Measurements from ENCODE around the gene BCKDHA.
"Not testable (repeated sequence)": the region's sequence is repeated elsewhere in the genome, so short reads cannot be mapped to it uniquely, and the experiment has no call there.

The BCKDHA gene

DNA sequence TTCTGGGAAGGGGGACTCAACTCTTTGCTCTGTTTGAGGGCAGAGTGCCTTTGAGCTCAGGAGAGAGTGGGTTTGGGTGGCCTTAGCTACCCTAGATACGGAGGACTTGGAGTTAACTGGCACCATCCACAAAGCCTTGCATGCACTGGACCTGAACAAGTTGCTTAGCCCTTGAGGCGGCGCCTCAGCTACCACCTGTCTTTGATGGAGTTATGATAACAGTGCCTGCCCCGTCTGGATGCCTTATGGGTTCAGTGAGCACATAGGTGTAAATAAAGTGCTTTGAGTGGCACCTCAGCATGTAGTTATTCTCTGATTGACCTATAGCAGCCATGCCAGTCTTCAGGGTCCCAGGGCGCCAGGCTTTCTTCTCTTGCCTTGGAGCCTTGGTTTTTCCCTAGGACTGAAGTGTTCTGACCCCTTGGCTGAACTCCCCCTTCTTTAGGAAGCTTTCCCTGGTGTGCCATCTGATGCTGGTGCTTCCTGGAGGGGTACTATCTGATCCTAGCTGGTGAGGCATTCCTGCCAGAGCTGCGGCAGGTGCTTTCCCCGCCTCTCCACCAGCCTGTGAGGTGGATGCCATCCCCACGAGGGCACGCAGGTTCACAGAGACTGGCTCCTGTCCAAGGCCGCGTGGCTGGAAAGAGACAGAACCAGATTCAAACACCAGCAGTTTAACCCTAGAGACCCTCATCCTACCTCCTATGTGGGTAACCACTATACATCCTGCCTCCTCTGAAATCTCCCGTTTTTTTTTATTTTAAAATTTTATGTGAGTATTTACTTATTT, 5.8 kb downstream of the BCKDHA start:
- no peak for DNase-seq (ENCODE audit: low read depth in 2 of 2)

DNA sequence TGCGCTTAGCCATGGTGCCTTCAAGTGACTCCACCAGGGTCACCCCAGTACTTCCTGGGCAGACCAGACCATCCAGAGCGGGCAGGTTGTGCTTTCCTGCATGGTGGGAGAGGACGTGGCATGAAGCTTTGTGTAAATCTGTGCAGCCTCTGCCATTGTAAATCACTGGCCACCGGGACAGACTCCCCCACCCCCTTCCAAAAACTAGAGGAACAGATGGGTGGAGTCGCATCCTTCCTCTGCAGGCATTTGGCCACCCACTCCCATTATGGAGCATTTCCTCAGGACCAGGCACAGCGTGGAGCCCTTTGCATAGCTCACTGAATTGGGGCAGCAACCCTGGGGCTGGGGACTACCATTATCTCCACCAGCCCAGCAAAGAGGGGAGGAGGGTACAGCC, 8.2 kb downstream of the BCKDHA start:
- DNase-seq (ENCODE audit: low read depth in 2 of 2), result no peak

DNA sequence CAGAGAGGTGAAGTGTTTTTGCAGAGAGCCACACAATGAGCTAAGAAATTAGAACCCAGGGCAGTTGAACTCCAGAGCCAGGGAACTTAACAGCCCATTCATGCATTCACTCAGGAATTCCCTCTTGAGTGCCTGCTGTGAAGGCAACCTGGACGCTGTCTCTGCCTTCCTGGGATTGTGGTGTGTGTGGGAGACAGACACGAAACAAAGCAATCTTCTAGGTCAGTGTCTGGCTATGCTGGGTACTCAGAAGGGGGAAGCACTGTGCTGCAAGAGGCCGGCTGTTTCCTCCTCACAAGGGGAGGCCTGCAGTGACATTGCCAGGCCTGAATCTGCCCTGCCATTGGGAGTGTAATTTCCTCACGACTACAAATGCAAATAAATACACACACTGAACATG, 9.7 kb downstream of the BCKDHA start:
- DNase-seq (ENCODE audit: low read depth in 2 of 2), result no peak

DNA sequence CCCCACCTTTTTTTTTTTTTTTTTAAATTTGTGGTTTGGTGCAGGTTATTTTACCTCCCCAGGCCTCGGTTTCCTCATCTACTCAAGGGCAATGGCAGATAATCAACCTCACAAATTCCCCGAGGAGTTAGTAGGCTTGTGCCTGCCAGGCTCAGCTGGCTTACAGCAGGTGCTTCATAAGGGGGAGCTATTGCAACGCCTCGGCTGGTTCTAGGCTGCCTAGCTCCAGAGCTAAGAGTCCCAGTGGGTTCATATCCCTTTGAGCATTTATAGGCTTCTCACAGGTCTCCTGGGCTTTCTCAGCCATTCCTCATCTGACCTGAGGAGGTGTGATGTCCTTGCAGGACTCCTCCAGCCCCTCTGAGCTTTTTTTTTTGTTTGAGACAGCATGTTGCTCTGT, 10.6 kb downstream of the BCKDHA start:
- DNase-seq (ENCODE audit: low read depth in 2 of 2), result no peak

DNA sequence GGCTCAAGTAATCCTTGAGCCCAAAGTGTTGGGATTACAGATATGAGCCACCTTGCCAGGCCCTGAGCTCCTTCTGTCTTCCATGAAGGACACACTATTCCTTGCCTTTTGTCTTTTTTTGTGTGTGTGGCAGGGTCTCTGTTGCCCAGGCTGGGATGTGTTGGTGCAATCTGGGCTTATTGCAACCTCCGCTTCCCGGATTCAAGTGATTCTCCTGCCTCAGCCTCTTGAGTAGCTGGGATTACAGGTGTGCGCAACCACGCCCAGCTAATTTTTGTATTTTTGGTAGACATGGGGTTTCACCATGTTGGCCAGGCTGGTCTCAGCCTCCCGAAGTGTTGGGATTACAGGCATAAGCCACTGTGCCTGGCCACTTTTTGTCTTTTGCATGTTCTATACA, 11.2 kb downstream of the BCKDHA start:
- DNase-seq (ENCODE audit: low read depth in 2 of 2), result not testable (repeated sequence)

DNA sequence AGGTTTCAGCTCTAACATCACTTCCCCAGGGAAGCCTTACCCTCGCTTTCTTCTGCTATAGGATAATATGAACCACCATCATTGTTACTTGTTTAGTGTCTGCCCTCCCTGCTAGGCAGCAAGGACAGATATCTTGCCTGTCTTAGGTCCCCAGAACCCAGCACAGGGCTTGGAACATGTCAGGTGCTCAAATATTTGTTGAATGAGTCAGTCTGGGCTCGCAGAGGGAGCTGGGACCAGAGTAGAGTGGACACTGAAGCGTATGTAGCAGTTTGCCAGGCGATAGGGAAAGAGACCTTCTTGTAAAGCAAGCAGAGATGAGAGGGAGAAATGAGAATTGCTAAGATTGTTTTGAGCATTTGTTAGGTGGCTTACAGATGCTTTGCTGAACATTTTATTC, 11.7 kb downstream of the BCKDHA start:
- DNase-seq (ENCODE audit: low read depth in 2 of 2), result no peak

DNA sequence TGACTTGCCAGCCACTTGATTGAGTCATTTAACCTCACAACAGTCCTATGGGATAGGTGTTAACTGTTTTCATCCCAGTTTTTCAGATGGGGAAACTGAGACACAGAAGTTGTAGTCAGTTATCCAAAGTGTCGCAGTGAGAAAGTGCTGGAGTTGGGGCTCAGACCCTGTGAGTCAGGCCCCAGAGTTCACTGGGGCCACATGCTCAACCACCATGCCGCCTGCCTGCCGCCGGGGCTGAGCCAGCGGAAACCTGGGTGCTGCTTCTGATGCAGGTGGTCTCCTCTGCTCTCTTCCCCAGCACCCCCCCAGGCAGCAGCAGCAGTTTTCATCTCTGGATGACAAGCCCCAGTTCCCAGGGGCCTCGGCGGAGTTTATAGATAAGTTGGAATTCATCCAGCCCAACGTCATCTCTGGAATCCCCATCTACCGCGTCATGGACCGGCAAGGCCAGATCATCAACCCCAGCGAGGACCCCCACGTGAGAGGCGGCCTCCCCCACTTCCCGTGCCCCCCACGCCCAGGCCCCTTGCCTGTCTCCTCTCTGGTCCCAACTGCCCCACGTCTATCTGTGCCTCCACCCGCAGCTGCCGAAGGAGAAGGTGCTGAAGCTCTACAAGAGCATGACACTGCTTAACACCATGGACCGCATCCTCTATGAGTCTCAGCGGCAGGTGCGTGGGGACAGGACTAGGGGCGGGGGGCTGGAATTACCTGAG, 12.9 kb downstream of the BCKDHA start:
- DNase-seq (ENCODE audit: low read depth in 2 of 2), result no peak

DNA sequence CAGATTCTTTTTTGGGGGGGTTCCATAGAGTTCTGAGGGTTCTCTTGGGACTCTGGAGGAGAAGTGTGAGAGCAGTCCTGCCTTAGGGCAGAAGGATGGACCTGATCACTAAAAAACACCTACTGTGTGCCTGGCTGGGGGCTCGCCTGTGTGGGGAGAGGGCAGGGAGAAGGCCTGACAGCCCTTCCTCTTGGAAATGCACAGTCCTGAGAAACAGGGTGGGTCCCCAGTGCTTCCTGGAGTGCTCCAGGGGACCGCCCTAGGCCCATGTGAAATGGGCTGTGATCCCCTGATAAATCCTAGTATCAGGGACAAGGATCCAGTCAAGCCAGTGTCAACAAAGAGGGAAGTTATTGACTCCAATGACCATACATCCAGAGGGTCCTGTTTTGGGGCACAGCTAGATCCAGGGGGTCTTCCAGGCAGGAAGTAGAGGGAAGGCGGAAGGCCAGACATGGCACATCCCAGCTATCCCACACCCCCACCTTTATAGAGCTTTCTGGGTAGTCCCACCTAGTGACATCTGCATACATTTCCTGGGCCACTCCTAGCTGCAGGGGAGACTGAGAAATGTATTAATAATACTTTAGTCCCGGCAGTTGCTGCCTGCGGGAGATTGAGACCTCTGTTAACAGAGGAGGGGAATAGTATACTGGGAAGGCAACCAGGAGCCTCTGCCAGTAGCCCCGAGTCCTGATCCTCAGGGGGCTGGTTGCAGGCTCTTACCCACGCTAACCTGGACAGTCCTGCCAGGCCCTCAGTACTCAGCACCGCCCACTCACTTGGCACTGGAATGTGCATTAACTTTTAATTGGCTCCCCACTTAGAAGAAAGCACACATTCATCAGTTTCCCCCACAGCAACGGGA, 13.7 kb downstream of the BCKDHA start:
- DNase-seq (ENCODE audit: low read depth in 2 of 2), result no peak

DNA sequence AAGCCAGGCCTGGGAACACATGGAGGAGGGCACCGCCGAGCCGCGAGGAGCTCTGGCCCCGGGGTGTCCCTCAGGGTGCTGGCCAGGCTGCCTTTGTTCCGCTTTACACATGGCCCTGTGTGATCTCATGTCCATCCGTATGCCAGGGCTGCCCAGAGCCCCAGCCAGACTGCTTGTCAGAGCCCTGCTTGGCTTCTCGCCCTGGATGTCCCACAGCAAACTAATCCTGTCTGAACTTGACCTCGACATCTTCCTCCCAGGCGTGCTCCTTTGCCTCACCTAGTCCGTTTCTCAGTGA, 14.3 kb downstream of the BCKDHA start:
- DNase-seq (ENCODE audit: low read depth in 2 of 2), result no peak

DNA sequence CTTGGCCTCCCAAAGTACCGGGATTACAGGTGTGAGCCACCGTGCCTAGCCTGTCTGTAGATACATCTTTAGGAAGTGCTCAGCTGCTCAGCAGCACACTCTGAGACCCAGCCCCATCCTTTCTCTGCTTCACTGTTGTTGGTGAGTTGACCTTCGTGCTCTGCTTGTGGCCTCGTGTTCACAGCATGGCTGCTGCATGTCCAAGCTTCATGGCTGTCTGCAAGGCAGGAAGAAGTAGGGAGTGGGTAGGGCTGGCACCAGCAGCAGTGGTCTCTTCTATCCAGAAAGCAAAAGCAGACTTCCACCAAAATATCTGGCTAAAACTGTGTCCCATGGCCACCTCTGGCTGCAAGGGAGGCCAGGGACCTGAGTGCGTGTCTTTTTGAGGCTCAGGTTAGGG, 15.3 kb downstream of the BCKDHA start:
- DNase-seq (ENCODE audit: low read depth in 2 of 2), result no peak

DNA sequence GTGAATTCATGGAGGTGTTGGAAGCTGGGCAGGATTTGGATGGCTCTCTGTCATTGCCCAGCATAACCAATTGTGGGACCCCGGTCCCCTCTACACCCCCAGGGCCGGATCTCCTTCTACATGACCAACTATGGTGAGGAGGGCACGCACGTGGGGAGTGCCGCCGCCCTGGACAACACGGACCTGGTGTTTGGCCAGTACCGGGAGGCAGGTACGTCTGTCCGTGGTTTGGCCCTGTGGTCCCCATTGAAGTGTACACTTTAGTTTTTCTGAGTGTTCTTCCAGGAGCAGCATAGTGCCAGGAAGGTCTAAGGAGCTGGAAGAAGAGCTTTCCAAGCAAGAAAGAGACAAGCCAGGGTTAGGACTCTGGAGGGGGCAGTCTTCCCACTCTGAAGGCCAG, 16.3 kb downstream of the BCKDHA start:
- DNase-seq (ENCODE audit: low read depth in 2 of 2), result no peak

DNA sequence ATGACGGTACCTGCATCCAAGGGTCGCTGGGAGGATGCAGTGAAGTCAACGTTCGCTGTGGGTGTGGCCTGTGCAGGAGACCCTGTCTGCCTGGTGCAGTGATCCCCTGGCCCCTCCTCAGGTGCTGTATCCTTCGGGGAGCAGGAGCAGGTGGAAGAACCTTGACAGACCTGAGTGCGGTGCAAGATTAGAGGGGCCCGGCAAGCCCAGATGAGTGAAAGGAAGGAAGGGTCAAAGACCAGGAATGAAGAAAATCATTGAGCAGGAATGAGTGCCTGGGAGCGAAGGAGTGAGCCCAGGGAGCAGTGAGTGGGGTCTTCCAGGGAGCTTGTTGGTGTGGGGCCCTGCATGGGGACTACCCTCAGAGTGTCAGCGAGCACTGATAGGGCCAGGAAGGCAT, 16.8 kb downstream of the BCKDHA start:
- no peak for DNase-seq (ENCODE audit: low read depth in 2 of 2)

DNA sequence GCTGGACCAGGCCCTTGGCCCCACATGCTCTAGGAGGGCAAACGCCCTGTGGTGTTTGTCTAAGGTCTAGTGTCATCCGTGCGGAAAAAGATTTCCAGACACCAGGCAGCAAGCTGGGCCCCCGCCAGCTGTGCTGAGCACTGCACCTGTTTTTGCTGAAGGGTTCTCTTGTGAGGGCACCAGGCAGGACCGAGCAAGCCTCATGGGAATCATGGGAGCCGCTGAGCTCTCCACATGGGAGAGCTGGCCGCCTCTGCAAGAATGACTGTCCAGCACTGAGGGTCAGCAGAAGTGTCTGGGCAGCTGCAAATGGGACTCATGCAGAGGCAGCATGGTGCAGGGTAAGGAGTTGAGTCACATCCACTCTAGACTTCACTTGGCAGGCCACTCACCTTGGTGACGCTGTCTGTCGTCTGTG, 17.5 kb downstream of the BCKDHA start:
- no peak for DNase-seq (ENCODE audit: low read depth in 2 of 2)

DNA sequence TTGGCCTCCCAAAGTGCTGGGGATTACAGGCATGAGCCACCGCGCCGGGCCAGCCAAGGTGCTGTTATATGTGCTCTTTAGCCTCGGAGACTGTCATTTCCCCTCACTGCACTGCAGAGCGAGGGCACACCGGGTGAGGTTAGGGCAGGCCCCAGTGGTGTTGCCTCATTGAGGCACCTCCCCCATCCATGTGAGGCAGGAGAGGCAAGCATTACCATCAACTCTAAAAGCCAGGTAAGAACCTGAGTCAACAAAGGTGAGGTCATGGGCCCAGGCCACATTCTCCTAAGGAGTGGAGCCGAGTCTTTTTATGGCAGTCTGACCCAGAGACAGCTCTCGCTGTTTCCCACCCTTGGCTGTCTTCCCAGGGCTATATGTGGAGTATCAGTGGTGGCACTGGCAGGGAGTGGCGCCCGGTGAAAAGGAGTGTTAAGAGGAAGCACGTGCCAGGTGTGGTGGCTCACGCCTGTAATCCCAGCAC, 18.6 kb downstream of the BCKDHA start:
- DNase-seq (ENCODE audit: low read depth in 2 of 2), result no peak

DNA sequence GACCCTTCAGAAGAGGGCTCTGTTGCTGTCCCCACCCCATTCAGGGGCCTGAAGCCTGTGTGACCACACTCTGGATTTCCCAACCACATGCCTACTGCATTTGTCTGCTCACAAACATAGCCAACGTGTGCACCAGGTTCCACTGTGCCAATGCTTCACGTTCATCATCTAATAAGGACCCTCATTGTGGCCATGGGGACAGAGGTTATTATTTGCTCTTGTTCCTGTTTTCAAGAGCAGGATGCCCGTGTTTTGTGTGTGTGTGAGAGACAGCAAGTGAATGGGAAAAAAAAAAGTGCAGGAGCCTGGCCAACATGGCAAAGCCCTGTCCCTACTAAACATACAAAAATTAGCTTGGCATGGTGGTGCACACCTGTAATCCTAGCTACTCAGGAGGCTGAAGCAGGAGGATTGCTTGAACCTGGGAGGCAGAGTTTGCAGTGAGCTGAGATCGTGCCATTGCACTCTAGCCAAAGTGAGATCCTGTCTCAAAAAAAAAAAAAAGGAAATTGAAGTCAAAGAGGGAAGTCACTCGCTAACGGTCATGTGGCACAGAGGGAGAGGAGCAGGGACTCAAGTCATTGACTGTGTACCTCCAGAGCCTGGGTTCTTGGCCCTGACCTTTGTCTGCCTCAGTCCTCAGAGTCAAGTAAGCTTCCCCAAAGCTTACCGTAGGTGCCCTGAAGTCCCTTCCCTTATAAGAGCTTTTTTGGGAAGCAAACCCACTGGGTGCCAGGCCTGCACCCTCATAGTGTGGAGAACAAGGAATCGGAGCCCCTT, 22.7 kb downstream of the BCKDHA start:
- DNase-seq (ENCODE audit: low read depth in 2 of 2), result no peak

DNA sequence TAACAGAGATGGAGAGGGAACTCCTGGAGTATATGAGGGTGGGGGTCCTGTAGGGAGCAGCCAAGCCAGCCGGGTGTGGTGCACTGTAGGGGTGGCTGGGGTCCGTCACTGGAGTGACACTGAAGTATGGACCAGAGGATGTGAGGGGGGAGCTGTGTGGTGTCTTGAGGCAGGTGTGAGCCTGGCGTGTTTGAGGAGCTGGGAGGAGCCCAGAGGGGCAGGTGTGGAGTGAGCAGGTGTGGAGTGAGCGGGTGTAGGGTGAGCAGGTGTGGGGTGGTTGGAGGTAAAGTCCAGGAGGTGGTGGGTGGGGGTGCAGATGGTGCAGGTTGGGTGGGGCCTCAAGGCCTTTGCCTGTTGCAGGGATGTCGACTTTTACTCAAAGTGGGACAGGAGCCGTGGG, 23.7 kb downstream of the BCKDHA start:
- no peak for DNase-seq (ENCODE audit: low read depth in 2 of 2)

DNA sequence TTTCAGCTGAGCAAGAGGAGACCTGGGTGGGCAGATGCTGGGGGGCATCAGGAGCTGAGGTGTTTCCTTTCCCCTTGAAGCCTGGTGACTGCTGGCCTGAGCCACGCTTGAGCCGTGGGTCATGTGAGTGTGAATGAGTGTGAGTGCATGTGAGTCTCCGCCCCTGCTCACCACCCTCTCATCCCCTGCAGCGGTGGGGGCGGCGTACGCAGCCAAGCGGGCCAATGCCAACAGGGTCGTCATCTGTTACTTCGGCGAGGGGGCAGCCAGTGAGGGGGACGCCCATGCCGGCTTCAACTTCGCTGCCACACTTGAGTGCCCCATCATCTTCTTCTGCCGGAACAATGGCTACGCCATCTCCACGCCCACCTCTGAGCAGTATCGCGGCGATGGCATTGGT, 24.4 kb downstream of the BCKDHA start:
- no peak for DNase-seq (ENCODE audit: low read depth in 2 of 2)

DNA sequence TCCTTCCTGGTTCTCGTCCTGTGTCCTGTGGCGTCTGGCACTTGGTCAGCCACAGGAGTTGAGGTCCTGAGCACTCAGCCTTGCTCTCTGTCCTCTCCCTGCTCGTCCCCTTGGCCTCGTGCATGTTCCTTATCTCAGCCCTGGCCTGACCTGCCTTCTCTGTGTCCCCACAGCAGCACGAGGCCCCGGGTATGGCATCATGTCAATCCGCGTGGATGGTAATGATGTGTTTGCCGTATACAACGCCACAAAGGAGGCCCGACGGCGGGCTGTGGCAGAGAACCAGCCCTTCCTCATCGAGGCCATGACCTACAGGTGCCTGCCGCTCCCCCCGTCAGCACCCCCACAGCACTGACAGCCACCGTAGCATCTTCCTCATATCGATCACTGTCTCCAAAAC, 24.8 kb downstream of the BCKDHA start:
- no peak for DNase-seq (ENCODE audit: low read depth in 2 of 2)

DNA sequence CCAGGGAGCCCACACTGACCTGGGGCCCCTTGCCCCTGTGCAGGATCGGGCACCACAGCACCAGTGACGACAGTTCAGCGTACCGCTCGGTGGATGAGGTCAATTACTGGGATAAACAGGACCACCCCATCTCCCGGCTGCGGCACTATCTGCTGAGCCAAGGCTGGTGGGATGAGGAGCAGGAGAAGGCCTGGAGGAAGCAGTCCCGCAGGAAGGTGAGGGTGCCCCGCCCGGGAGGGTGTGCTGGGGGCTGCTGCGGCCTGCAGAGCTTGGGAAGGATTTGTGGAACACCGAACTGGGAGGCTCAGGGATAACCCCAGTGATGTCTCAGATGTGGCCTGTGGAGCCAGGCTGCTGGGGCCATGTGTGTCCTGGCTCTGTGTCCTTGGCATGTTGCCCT, 25.3 kb downstream of the BCKDHA start:
- no peak for DNase-seq (ENCODE audit: low read depth in 2 of 2)

DNA sequence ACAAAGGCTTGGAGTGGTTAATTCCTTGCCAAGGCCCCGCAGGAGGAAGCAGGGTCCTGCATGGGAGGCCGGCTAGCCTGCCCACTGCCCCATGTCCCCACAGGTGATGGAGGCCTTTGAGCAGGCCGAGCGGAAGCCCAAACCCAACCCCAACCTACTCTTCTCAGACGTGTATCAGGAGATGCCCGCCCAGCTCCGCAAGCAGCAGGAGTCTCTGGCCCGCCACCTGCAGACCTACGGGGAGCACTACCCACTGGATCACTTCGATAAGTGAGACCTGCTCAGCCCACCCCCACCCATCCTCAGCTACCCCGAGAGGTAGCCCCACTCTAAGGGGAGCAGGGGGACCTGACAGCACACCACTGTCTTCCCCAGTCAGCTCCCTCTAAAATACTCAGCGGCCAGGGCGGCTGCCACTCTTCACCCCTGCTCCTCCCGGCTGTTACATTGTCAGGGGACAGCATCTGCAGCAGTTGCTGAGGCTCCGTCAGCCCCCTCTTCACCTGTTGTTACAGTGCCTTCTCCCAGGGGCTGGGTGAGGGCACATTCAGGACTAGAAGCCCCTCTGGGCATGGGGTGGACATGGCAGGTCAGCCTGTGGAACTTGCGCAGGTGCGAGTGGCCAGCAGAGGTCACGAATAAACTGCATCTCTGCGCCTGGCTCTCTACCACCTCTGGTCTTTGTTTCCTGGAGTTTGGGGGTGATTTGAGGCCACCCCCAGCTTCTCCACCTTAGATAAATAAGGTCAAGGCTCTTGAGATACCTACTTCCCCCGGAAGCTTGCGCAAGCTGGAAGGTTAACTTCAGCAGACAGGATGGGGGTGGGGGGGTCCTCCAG, 26.9 kb downstream of the BCKDHA start:
- DNase-seq (ENCODE audit: low read depth in 2 of 2), result no peak
